ELR (cell line): ENCODE measurements around the gene SIM1.

Source experiments
- DNase-seq: peaks from one replicate; pipeline ENCODE4 v3.0.0-alpha.2; 2015; ENCODE audit warnings: low read depth

Gene SIM1

GRCh38 chr6:100350139-100350538 lies 114.6 kb downstream of the SIM1 start:
- no peak for DNase-seq

- DNase-seq: no peak
These were observed 115.4 kb downstream of the SIM1 start for GRCh38 chr6:100349366-100349765.

GRCh38 chr6:100347901-100348550 lies 116.7 kb downstream of the SIM1 start:
- DNase-seq: peak; percentile 76

GRCh38 chr6:100346828-100347227 lies 117.9 kb downstream of the SIM1 start:
- DNase-seq: peak; percentile 74

GRCh38 chr6:100346203-100346602 lies 118.5 kb downstream of the SIM1 start:
- peak; percentile 32 for DNase-seq

GRCh38 chr6:100344761-100345160 lies 120.0 kb downstream of the SIM1 start:
- peak; percentile 94 for DNase-seq

- peak; percentile 14 for DNase-seq
These were observed 120.4 kb downstream of the SIM1 start for GRCh38 chr6:100344321-100344720.

GRCh38 chr6:100343316-100344077 lies 121.2 kb downstream of the SIM1 start:
- DNase-seq: peak; percentile 74

GRCh38 chr6:100342830-100343229 lies 121.9 kb downstream of the SIM1 start:
- DNase-seq: peak; percentile 68

GRCh38 chr6:100339574-100340255 lies 125.0 kb downstream of the SIM1 start:
- no peak for DNase-seq

- DNase-seq: no peak
These were observed 126.6 kb downstream of the SIM1 start for GRCh38 chr6:100338090-100338489.

GRCh38 chr6:100336876-100337275 lies 127.8 kb downstream of the SIM1 start:
- DNase-seq: no peak

- DNase-seq: no peak
These were observed 128.7 kb downstream of the SIM1 start for GRCh38 chr6:100335991-100336390.
